Renal cortex interstitium (tissue), 11 donors: ENCODE results near the gene STON2. TPM values are rescaled to one million over a fixed set of nuclear protein-coding genes. Genes with fewer than 3 reads are reported as not detected.
"Not testable (repeated sequence)": the region's sequence is repeated elsewhere in the genome, so short reads cannot be mapped to it uniquely, and the experiment has no call there.

ENCODE experiments used
- DNase-seq, 11 donors: peaks; one replicate each; pipeline ENCODE4 v3.0.0-alpha.2; 2013; ENCODE audit warnings: low read depth in 9 of 11, low spot score in 4 of 11; ENCODE audit errors: extremely low read depth in 1 of 11
- polyA plus RNA-seq, 3 donors: library from polyadenylated mRNA; unstranded; fragments of 120-200 nt; gene quantifications; one replicate each; pipeline ENCODE4 v1.2.1, GENCODE V29; 2013; ENCODE audit not compliant: insufficient read length in 3 of 3

STON2 gene
- polyA plus RNA-seq, 3 donors, result 44.0 to 52.0 (median 50.5) TPM

GRCh38 chr14:81390696-81391095 lies 9.4 kb downstream of the STON2 start:
- DNase-seq, result no peak

GRCh38 chr14:81388336-81388735 lies 11.8 kb downstream of the STON2 start:
- peak in 2 of 11 donors; percentile 30 to 70 for DNase-seq

GRCh38 chr14:81386290-81386745 lies 13.8 kb downstream of the STON2 start:
- DNase-seq, result no peak

GRCh38 chr14:81385886-81386285 lies 14.2 kb downstream of the STON2 start:
- DNase-seq, result no peak

GRCh38 chr14:81385419-81385818 lies 14.7 kb downstream of the STON2 start:
- DNase-seq, result no peak

- peak in 7 of 11 donors; percentile 22 to 83 (median 46) for DNase-seq
These were observed 15.2 kb downstream of the STON2 start for GRCh38 chr14:81384900-81385299.

- no peak for DNase-seq
These were observed 17.5 kb downstream of the STON2 start for GRCh38 chr14:81382517-81383225.

- not testable (repeated sequence) for DNase-seq
These were observed 20.1 kb downstream of the STON2 start for GRCh38 chr14:81380009-81380408.

- no peak for DNase-seq
These were observed 28.3 kb downstream of the STON2 start for GRCh38 chr14:81371802-81372201.

- DNase-seq, result no peak
These were observed 32.6 kb downstream of the STON2 start for GRCh38 chr14:81367563-81367962.

- DNase-seq, result no peak
These were observed 33.2 kb downstream of the STON2 start for GRCh38 chr14:81366884-81367283.

GRCh38 chr14:81366214-81366613 lies 33.9 kb downstream of the STON2 start:
- no peak for DNase-seq

- no peak for DNase-seq
These were observed 36.3 kb downstream of the STON2 start for GRCh38 chr14:81363746-81364378.

GRCh38 chr14:81353691-81354323 lies 46.3 kb downstream of the STON2 start:
- DNase-seq, result no peak

- DNase-seq, result no peak
These were observed 47.7 kb downstream of the STON2 start for GRCh38 chr14:81352413-81352812.

GRCh38 chr14:81351205-81351604 lies 48.9 kb downstream of the STON2 start:
- DNase-seq, result no peak

- DNase-seq, result no peak
These were observed 49.6 kb downstream of the STON2 start for GRCh38 chr14:81350344-81351130.

GRCh38 chr14:81348061-81348460 lies 52.1 kb downstream of the STON2 start:
- no peak for DNase-seq

- no peak for DNase-seq
These were observed 54.3 kb downstream of the STON2 start for GRCh38 chr14:81345781-81346180.
